ENCODE data around the gene NOXO1.

DNA sequence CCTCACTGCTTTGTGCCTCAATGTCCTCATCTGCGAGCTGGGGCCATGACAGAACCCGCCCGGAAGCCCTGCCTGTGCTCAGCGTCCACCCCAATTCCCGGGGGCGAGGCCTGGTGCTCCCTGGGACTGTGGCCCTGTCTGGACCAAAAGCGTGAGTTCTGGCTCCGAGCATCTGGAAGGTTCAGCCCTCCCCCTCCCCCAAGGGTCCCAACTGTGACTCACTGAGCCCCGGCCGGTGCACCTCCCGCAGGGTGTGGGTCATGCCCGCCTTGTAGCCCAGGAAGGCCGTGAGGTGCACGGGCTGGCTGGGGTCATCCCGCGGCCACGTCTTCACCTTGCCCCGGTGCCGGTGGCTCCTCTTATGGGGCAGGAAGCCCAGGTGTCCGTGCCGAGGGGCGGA, 27.5 kb downstream of the NOXO1 start:
- no peak for TF ChIP-seq EZH2phosphoT487 (IDR thresholded peaks at IDR 0.05; ENCODE audit: unreplicated experiment)
- TF ChIP-seq, protein P1, sequence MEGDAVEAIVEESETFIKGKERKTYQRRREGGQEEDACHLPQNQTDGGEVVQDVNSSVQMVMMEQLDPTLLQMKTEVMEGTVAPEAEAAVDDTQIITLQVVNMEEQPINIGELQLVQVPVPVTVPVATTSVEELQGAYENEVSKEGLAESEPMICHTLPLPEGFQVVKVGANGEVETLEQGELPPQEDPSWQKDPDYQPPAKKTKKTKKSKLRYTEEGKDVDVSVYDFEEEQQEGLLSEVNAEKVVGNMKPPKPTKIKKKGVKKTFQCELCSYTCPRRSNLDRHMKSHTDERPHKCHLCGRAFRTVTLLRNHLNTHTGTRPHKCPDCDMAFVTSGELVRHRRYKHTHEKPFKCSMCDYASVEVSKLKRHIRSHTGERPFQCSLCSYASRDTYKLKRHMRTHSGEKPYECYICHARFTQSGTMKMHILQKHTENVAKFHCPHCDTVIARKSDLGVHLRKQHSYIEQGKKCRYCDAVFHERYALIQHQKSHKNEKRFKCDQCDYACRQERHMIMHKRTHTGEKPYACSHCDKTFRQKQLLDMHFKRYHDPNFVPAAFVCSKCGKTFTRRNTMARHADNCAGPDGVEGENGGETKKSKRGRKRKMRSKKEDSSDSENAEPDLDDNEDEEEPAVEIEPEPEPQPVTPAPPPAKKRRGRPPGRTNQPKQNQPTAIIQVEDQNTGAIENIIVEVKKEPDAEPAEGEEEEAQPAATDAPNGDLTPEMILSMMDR (conservative IDR thresholded peaks at IDR 0.05; ENCODE audit: low read depth in 2 of 2) = no peak
- TF ChIP-seq CREB1 (CRISPR knock-in tag; IDR thresholded peaks at IDR 0.05; ENCODE audit: low read depth) = no peak
- TF ChIP-seq, protein P2, sequence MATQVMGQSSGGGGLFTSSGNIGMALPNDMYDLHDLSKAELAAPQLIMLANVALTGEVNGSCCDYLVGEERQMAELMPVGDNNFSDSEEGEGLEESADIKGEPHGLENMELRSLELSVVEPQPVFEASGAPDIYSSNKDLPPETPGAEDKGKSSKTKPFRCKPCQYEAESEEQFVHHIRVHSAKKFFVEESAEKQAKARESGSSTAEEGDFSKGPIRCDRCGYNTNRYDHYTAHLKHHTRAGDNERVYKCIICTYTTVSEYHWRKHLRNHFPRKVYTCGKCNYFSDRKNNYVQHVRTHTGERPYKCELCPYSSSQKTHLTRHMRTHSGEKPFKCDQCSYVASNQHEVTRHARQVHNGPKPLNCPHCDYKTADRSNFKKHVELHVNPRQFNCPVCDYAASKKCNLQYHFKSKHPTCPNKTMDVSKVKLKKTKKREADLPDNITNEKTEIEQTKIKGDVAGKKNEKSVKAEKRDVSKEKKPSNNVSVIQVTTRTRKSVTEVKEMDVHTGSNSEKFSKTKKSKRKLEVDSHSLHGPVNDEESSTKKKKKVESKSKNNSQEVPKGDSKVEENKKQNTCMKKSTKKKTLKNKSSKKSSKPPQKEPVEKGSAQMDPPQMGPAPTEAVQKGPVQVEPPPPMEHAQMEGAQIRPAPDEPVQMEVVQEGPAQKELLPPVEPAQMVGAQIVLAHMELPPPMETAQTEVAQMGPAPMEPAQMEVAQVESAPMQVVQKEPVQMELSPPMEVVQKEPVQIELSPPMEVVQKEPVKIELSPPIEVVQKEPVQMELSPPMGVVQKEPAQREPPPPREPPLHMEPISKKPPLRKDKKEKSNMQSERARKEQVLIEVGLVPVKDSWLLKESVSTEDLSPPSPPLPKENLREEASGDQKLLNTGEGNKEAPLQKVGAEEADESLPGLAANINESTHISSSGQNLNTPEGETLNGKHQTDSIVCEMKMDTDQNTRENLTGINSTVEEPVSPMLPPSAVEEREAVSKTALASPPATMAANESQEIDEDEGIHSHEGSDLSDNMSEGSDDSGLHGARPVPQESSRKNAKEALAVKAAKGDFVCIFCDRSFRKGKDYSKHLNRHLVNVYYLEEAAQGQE (IDR thresholded peaks at IDR 0.05; ENCODE audit: unreplicated experiment) = no peak
- TF ChIP-seq POLR2AphosphoS5 (IDR thresholded peaks at IDR 0.05; ENCODE audit: low read depth) = no peak
- no peak for TF ChIP-seq JUNB (IDR thresholded peaks at IDR 0.05; ENCODE audit: unreplicated experiment)
- TF ChIP-seq EZH2 (IDR thresholded peaks at IDR 0.05; ENCODE audit: low read depth, unreplicated experiment) = no peak
- TF ChIP-seq, protein P3, sequence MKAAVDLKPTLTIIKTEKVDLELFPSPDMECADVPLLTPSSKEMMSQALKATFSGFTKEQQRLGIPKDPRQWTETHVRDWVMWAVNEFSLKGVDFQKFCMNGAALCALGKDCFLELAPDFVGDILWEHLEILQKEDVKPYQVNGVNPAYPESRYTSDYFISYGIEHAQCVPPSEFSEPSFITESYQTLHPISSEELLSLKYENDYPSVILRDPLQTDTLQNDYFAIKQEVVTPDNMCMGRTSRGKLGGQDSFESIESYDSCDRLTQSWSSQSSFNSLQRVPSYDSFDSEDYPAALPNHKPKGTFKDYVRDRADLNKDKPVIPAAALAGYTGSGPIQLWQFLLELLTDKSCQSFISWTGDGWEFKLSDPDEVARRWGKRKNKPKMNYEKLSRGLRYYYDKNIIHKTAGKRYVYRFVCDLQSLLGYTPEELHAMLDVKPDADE (IDR thresholded peaks at IDR 0.05) = no peak
- no peak for TF ChIP-seq STAT1 (IDR thresholded peaks at IDR 0.05; ENCODE audit: unreplicated experiment)
- no peak for TF ChIP-seq ZNF331 (CRISPR knock-in tag; IDR thresholded peaks at IDR 0.05; ENCODE audit: low read depth)
- no peak for TF ChIP-seq ZNF114 (CRISPR knock-in tag; IDR thresholded peaks at IDR 0.05)

Data from GM23338 (cell line).